ENCODE data around the gene DNAH3.

Gene DNAH3

DNA sequence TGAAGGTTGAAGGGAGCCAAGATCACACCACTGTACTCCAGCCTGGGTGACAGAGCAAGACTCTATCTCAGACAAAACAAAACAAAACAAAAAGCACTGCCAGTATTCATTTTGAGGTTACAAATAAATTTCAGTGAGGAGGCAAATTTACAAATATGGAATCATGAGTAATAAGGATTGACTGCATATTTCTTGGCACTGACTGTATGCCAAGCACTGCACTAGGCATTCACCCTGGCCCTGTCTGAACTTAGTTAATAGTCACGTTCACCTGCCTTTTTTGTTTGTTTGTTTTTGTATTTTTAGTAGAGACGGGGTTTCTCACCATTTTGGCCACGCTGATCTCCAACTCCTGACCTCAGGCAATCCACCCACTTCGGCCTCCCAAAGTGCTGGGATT, 12.9 kb upstream of the DNAH3 start:
- Histone ChIP-seq H3K27ac (no peak overlapping the region), H3K9ac (ENCODE audit: insufficient read length) (no peak overlapping the region), H3K4me3 (no peak overlapping the region), H3K36me3 (ENCODE audit: insufficient read depth, low read length) (0 out of 2 replicates have a peak, but pooled peaks cover 3% of the 10 kb centered on the region), H3K9me3 (ENCODE audit: low read depth, low read length) (no peaks in the 10 kb centered on the region)
- DNase-seq (ENCODE audit: low read depth, low spot score), result no peak
- no peak for TF ChIP-seq EZH2 (IDR thresholded peaks at IDR 0.05)
- TF ChIP-seq POLR2AphosphoS5 (IDR thresholded peaks at IDR 0.05; ENCODE audit: borderline replicate concordance, low read depth, low read length), result no peak
- TF ChIP-seq FOXP2 (optimal IDR thresholded peaks at IDR 0.05; ENCODE audit: control extremely low read depth, extremely low read length, insufficient read depth), result no peak

GRCh38 chr16:21162661-21163151, 12.1 kb upstream of the DNAH3 start:
- H3K27ac ChIP-seq, result no peak overlapping the region
- H3K4me3 ChIP-seq, result peak overlapping the region; percentile 2; the same call in 1 of the 2 replicates
- H3K9ac ChIP-seq (ENCODE audit: insufficient read length), result no peak overlapping the region
- no peaks in the 10 kb centered on the region for H3K9me3 ChIP-seq (ENCODE audit: low read depth, low read length)
- no peak for TF ChIP-seq FOXP2 (optimal IDR thresholded peaks at IDR 0.05; ENCODE audit: control extremely low read depth, extremely low read length, insufficient read depth)
- no peak for TF ChIP-seq POLR2AphosphoS5 (IDR thresholded peaks at IDR 0.05; ENCODE audit: borderline replicate concordance, low read depth, low read length)
- TF ChIP-seq EZH2 (IDR thresholded peaks at IDR 0.05), result no peak
- 0 out of 2 replicates have a peak, but pooled peaks cover 3% of the 10 kb centered on the region for H3K36me3 ChIP-seq (ENCODE audit: insufficient read depth, low read length)
- DNase-seq (ENCODE audit: low read depth, low spot score), result no peak

GRCh38 chr16:21161211-21161610, 10.6 kb upstream of the DNAH3 start:
- no peak overlapping the region for H3K9ac ChIP-seq (ENCODE audit: insufficient read length)
- no peak overlapping the region for H3K27ac ChIP-seq
- H3K9me3 ChIP-seq (ENCODE audit: low read depth, low read length), result no peaks in the 10 kb centered on the region
- no peak overlapping the region for H3K4me3 ChIP-seq
- 0 out of 2 replicates have a peak, but pooled peaks cover 3% of the 10 kb centered on the region for H3K36me3 ChIP-seq (ENCODE audit: insufficient read depth, low read length)
- TF ChIP-seq FOXP2 (optimal IDR thresholded peaks at IDR 0.05; ENCODE audit: control extremely low read depth, extremely low read length, insufficient read depth) (no peak), EZH2 (IDR thresholded peaks at IDR 0.05) (no peak), POLR2AphosphoS5 (IDR thresholded peaks at IDR 0.05; ENCODE audit: borderline replicate concordance, low read depth, low read length) (no peak)
- DNase-seq (ENCODE audit: low read depth, low spot score), result no peak

DNA sequence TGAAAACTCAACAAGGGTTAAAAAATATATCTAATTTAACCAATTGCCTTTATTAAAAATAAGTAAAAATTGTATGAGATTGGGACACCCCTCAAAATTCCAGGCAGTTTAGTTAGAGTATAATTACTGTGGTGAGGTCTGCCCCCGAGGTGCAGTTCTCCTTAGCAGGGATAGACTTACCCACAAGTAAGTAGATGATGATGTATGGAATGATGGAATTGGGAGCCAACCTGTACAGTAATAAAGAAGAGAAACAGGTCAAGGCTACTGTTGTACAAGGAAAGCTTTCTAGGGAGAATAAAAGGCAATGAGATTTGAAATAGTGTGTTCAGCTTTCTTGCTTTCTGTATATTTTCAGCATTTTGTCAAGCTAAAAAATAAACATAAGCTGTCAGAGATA, 9.6 kb upstream of the DNAH3 start:
- Histone ChIP-seq H3K9me3 (ENCODE audit: low read depth, low read length) (no peaks in the 10 kb centered on the region), H3K9ac (ENCODE audit: insufficient read length) (no peak overlapping the region), H3K27ac (no peak overlapping the region), H3K36me3 (ENCODE audit: insufficient read depth, low read length) (0 out of 2 replicates have a peak, but pooled peaks cover 3% of the 10 kb centered on the region), H3K4me3 (no peak overlapping the region)
- TF ChIP-seq POLR2AphosphoS5 (IDR thresholded peaks at IDR 0.05; ENCODE audit: borderline replicate concordance, low read depth, low read length) (no peak), EZH2 (IDR thresholded peaks at IDR 0.05) (no peak)
- no peak for DNase-seq (ENCODE audit: low read depth, low spot score)

GRCh38 chr16:21159281-21159951, 8.8 kb upstream of the DNAH3 start:
- Histone ChIP-seq H3K4me3 (peak overlapping the region; percentile 86), H3K9me3 (ENCODE audit: low read depth, low read length) (no peaks in the 10 kb centered on the region), H3K36me3 (ENCODE audit: insufficient read depth, low read length) (0 out of 2 replicates have a peak, but pooled peaks cover 3% of the 10 kb centered on the region), H3K27ac (no peak overlapping the region), H3K9ac (ENCODE audit: insufficient read length) (no peak overlapping the region)
- no peak for DNase-seq (ENCODE audit: low read depth, low spot score)
- no peak for TF ChIP-seq FOXP2 (optimal IDR thresholded peaks at IDR 0.05; ENCODE audit: control extremely low read depth, extremely low read length, insufficient read depth)
- no peak for TF ChIP-seq POLR2AphosphoS5 (IDR thresholded peaks at IDR 0.05; ENCODE audit: borderline replicate concordance, low read depth, low read length)
- no peak for TF ChIP-seq EZH2 (IDR thresholded peaks at IDR 0.05)

GRCh38 chr16:21158208-21159110, 7.8 kb upstream of the DNAH3 start, which contains the start of gene LDAF1:
TSS of gene LDAF1 (plus strand) at chr16:21158674. CDS start at chr16:21161183, 2,509 bp downstream.
- Histone ChIP-seq H3K9ac (ENCODE audit: insufficient read length) (peak within 1 kb of the TSS; percentile 57), H3K4me3 (peak within 1 kb of the TSS; percentile 86), H3K36me3 (ENCODE audit: insufficient read depth, low read length) (0 out of 2 replicates have a peak, but pooled peaks cover 3% of the 10 kb centered on the region), H3K9me3 (ENCODE audit: low read depth, low read length) (no peaks in the 10 kb centered on the region), H3K27ac (no peak within 1 kb of the TSS)
- DNase-seq (ENCODE audit: low read depth, low spot score), result no peak
- TF ChIP-seq POLR2AphosphoS5 (IDR thresholded peaks at IDR 0.05; ENCODE audit: borderline replicate concordance, low read depth, low read length) (peak; percentile 30; the same call in 1 of the 2 replicates), EZH2 (IDR thresholded peaks at IDR 0.05) (no peak), FOXP2 (optimal IDR thresholded peaks at IDR 0.05; ENCODE audit: control extremely low read depth, extremely low read length, insufficient read depth) (no peak)

DNA sequence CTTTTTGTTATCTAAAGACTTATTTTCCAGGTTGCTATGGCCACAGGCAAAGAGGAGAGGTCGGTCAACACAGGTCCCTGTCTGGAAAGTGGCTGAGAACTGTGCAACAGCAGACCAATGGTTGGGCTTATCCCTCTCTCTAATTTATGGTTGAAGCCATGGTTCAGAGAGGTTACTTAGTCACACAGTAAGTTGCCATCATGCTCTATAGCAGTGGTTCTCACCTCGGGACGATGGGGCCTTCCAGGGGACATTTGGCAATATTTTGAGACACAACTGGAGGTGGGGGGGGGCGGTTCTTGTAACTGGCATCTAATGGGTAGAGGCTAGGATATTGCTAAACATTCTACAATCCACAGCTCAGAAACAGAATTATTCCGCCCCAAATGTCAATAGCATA, 7.0 kb upstream of the DNAH3 start:
- no peak for DNase-seq (ENCODE audit: low read depth, low spot score)
- Histone ChIP-seq H3K9ac (ENCODE audit: insufficient read length) (peak overlapping the region; percentile 57), H3K27ac (no peak overlapping the region), H3K36me3 (ENCODE audit: insufficient read depth, low read length) (0 out of 2 replicates have a peak, but pooled peaks cover 3% of the 10 kb centered on the region), H3K9me3 (ENCODE audit: low read depth, low read length) (no peaks in the 10 kb centered on the region), H3K4me3 (peak overlapping the region; percentile 86)
- no peak for TF ChIP-seq FOXP2 (optimal IDR thresholded peaks at IDR 0.05; ENCODE audit: control extremely low read depth, extremely low read length, insufficient read depth)
- TF ChIP-seq EZH2 (IDR thresholded peaks at IDR 0.05), result no peak
- no peak for TF ChIP-seq POLR2AphosphoS5 (IDR thresholded peaks at IDR 0.05; ENCODE audit: borderline replicate concordance, low read depth, low read length)

Data from SK-N-MC (cell line).